Measurements from ENCODE around the gene IER5L. TPM values are rescaled to one million over a fixed set of nuclear protein-coding genes. Genes with fewer than 3 reads are reported as not detected.

Gene IER5L
- total RNA-seq, 4 donors from 2014 or later, result 2.3 to 2.9 (median 2.6) TPM

GRCh38 chr9:129126749-129127618 lies 51.1 kb downstream of the IER5L start:
- H3K9me3 ChIP-seq, result no peaks in the 10 kb centered on the region
- TF ChIP-seq POLR2A (IDR thresholded peaks at IDR 0.05), result no peak
- TF ChIP-seq, protein P1, sequence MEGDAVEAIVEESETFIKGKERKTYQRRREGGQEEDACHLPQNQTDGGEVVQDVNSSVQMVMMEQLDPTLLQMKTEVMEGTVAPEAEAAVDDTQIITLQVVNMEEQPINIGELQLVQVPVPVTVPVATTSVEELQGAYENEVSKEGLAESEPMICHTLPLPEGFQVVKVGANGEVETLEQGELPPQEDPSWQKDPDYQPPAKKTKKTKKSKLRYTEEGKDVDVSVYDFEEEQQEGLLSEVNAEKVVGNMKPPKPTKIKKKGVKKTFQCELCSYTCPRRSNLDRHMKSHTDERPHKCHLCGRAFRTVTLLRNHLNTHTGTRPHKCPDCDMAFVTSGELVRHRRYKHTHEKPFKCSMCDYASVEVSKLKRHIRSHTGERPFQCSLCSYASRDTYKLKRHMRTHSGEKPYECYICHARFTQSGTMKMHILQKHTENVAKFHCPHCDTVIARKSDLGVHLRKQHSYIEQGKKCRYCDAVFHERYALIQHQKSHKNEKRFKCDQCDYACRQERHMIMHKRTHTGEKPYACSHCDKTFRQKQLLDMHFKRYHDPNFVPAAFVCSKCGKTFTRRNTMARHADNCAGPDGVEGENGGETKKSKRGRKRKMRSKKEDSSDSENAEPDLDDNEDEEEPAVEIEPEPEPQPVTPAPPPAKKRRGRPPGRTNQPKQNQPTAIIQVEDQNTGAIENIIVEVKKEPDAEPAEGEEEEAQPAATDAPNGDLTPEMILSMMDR (IDR thresholded peaks at IDR 0.05), result no peak
- no peak for DNase-seq

More at GRCh38 chr9:129126749-129127618, 51.1 kb downstream of the IER5L start:
- Histone ChIP-seq H3K36me3 (peaks cover 0 to 81% (median 0%) of the 10 kb centered on the region in 3 donors), H3K4me1 (no peaks in the 10 kb centered on the region), H3K27me3 (no peaks in the 10 kb centered on the region), H3K27ac (no peak overlapping the region), H3K4me3 (no peak overlapping the region)

Other genes with a start within 250 kb of the IER5L start
- 10 to 100 TPM in 2 of 4 donors, 1 to 10 TPM in 2; 4.1 to 12.3 (median 10.6) TPM for gene DOLK, start 230.7 kb downstream of the IER5L start, total RNA-seq
- 100 to 1,000 TPM in 1 of 4 donors, 10 to 100 TPM in 3; 28.2 to 101 (median 47.9) TPM for gene NUP188, start 230.6 kb downstream of the IER5L start, total RNA-seq
- gene SH3GLB2, start 149.9 kb downstream of the IER5L start, total RNA-seq, result 100 to 1,000 TPM; 156 to 218 (median 183) TPM
- gene MIGA2, start 141.6 kb downstream of the IER5L start, total RNA-seq, result 100 to 1,000 TPM in 3 of 4 donors, 10 to 100 TPM in 1; 68.5 to 174 (median 125) TPM
- gene DOLPP1, start 97.2 kb downstream of the IER5L start, total RNA-seq, result 10 to 100 TPM in 3 of 4 donors, not detected in 1; 37.6 to 53.9 (median 46.1) TPM
- 100 to 1,000 TPM in 3 of 4 donors, 10 to 100 TPM in 1; 50.3 to 220 (median 146) TPM for gene CRAT, start 67.5 kb downstream of the IER5L start, total RNA-seq
- 10 to 100 TPM; 48.7 to 65.7 (median 51.9) TPM for gene PTPA, start 66.8 kb downstream of the IER5L start, total RNA-seq